Stimulated activated CD4-positive, alpha-beta T cell treated with anti-CD3 and anti-CD28 coated beads, Interleukin-12 subunit alpha, Interleukin-12 subunit beta, amount 100 ng/mL, for 4 hours (primary cell): ENCODE data around the gene HNRNPK.

ENCODE experiments used
- DNase-seq: peaks from one replicate; pipeline ENCODE4 v3.0.0-alpha.2; 2020

The HNRNPK gene

DNA sequence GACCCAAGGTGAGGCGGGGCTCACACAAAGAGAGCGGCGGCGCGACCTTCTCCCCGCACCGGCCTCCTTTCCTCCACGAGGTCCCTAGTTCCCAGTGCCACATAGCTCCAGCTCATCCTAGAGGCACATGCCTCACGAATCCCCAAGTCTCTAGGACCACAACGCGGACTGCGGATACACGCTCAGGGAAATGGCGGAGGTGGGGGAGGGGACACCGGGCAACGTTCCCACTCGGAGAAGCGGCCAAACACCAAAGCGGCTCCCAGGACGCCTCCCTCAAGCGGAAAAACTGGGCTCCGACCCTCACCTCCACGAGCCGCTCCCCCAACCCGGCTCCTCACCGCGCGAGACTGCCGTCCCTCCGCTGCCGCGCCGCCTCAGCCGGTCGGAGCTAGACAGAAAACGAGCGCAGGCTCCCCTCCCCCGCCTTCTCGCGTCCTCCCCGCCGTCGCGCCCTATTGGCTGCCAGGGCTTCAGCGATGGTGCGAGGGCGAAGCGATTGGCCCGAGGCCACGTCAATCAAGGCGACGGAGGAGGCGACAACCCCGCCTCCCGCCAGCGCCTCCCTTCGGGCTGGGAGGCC is at the start of gene HNRNPK:
HNRNPK (minus strand) TSS at position 404 of the 583 bp plus-strand sequence. CDS start 1,963 bp downstream, outside the sequence.
- peak; percentile 100 for DNase-seq

DNA sequence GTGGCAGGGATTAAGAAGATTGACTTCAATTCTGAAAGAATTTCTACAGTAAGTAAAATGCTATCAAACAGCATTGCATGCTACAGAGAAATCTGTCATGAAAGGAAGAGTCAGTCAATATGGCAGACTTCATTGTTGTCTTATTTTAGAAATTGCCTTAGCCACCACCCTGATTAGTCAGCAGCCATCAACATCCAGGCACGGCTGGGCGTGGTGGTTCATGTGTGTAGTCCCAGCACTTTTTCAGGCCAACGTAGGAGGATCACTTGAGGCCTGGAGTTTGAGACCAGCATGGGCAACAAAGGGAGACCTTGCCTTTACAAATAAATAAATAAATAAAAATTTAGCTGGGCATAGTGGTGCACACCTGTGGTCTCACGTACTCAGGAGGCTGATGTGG is 47.2 kb upstream of the HNRNPK start:
- no peak for DNase-seq

DNA sequence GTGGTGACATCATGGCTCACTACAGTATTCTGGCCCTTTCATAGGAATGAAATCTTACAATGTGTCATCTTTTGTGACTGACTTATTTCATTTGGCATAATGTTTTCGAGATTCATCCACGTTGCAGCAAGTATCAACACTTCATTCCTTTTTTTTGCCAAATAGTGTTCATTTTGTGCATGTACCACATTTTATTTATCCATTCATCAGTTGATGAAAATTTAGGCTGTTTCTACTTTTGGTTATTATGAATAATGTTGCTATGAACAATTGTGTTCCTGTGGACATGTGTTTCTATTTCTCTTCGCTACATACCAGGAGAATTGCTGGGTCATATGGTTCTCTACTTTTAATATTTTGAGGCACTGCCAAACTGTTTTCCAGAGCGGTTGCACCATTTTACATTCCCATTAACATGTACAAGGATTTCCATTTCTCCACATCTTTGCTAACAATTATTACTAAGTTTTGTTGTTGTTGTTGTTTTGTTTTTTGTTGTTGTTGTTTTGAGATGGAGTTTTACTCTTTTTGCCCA is 44.1 kb upstream of the HNRNPK start:
- no peak for DNase-seq

DNA sequence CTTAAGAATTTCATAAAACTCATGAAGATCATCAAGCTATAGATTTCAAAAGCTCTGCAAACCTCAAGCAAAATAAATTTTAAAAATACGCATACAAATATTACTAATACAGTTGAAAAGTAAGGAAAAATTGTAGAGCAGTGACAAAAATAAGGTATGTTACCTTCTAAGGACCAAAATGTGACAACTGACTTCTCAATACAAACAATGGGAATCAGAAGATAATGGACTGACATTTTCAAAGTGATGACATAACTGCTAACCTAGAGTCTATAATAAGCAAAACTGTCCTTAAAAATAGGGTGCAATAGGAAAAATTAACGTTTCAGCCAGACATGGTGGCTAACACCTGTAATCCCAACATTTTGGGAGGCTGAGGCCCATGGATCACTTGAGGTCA is 27.6 kb upstream of the HNRNPK start:
- no peak for DNase-seq

DNA sequence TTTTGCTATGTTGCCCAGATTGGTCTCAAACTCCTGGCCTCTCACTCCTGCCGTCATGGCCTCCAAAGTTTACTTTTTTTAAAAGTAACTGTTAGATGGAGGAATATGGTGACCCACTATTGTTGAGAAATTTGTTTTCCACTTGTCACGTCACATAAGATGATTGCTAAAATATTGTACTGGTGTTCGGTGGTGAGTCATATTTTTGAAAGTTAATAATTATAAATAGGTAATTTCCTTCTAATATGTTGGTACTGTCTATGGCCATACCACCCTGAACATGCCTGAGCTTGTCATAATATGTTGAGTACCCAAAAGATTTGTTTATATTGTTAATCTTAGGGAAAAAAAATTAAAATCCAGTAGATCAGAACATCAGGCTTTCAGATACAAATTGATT is 23.2 kb upstream of the HNRNPK start:
- DNase-seq, result no peak

DNA sequence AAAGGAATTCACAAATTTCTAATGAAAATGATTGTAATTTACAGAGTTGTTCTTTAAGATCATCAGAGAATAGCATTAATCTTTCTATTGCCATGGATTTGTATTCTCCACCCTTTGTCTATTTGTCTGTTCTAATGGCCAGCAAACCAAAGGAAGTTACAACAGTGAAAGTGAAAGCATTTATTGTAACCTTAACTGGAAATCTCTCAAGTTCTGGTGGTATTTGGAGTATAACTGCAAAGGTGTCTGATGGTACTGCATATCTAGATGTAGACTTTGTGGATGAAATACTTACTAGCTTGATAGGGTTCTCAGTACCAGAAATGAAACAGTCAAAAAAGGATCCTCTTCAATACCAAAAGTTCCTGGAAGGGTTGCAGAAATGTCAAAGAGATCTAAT is 22.3 kb upstream of the HNRNPK start:
- no peak for DNase-seq

DNA sequence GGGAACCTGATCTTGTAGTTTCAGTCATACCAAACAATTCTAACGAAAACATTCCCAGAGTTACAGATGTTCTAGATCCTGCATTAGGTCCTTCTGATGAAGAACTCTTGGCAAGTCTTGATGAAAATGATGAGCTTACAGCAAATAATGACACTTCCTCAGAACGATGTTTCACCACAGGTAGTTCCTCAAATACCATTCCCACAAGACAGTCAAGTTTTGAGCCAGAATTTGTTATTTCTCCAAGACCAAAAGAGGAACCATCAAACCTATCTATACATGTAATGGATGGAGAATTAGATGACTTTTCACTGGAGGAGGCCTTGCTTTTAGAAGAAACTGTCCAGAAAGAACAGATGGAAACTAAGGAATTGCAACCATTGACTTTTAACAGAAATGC is 21.6 kb upstream of the HNRNPK start:
- DNase-seq, result no peak

DNA sequence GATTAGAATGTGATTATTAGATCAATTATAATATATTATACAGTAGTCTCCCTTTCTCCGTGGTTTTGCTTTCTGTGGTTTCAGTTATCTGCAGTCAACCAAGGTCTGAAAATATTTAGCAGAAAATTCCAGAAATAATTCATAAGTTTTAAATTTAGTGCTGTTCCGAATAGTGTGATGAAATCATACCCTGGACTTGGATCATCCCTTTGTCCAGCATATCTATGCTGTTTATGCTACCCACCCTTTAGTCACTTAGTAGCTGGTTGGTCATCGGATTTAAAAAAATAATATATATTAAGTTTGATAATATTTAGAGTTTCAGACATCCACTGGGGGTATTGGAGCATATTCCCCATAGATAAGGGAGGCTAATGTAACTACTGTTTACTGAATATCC is 20.2 kb upstream of the HNRNPK start:
- no peak for DNase-seq

DNA sequence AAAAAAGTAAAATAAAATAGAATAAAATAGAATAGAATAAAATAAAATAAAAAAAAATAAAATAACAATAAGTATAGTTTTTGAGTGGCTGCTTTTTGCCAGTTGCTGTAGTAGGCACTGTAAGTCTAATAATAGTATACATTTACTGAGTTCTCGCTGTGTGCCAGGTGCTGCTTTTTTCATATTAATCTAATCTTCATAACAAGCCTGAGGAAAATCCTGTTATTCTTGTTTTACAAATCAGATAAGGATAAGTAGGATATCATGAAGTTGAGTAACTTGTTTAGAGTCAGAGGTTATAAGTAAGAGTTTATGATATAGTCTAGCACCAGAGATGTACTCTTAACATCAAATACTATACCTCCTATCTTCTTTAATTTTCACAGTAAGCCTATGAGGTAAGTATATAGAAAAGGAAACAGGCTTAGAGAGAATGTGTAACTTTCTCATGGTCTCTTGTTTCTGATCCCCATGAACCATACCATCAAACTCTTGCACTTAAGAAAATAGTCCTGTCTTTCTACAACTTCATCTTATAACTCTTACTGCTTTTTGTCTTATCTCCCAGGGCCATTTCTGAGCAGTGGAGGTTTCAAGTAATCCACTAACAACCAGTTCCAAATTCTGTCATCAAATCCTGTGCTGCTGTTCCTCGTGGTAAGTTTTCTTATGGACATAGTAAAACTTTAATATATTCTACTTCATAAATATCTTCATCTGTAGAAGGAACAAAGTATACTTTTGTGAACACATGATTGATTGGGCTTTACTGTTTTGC is 19.3 kb upstream of the HNRNPK start:
- no peak for DNase-seq

DNA sequence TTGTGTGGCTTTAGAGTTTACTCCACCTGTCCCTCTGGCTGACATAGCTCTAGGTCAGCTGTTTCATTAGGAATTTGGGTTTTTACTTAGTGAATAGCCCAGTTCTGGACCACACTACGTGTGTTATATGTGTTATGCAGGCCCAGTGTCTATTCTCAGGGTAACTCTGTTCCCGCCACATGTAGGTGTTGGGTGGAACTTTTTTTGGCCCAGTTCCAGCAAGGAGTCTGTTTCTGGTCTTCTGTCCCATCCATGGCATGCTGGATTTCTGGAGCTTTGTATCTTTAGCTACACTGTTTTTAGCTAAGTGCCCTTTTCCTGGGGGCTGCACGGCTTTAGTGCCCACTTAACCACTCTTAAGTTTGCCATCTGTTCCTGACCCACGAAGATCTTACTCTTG is 16.1 kb upstream of the HNRNPK start:
- DNase-seq, result no peak

DNA sequence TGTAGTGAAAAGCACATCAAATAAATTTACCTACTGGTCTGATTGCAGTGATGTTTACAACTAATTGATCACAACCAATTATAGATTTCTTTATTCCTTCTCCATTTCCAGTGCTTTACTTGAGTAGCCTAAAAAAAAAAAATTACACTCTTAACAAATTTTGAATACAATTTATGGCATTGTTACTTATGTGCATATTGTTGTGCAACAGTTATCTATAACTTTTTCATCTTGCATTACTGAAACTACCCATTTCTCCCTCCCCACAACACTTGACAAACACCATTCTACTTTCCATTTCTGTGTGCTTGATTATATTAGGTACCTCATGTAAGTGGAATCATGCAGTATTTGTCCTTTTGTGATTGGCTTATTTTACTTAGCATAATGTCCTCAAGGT is 12.9 kb upstream of the HNRNPK start:
- no peak for DNase-seq

DNA sequence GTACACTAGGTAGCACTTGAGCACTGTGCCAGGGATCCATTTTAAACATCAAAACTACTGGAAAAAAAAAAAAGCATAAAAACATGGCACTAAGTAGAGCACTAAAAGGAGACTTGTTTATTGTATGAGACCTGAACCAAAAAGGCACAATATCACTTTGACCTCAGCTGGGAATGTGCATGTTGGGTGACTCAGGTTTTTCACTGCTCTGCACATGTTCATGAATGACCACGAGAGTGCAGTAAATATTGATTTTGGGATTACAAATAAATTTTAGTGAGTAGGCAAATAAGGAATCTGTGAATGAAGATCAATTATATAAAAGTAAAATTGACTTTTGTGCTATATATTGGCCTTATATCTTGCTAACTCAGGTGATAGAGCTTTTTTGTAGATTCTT is 12.4 kb upstream of the HNRNPK start:
- no peak for DNase-seq

DNA sequence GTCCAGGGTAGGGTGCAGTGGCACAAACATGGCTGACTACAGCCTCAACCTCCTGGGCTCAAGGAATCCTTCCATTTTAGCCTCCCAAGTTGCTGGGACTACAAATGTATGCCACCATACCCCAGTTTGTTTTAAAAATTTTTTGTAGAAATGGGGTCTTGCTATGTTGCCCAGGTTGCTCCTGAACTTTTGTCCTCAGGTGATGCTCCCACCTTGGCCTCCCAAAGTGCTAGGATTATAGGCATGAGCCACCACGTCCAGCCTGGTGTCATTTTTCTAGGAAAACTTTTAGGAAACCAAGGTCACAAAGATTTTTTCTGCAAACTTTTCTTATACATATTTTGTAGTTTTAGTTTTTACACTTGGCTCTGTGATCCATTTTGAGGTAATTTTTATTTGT is 11.3 kb upstream of the HNRNPK start:
- no peak for DNase-seq

DNA sequence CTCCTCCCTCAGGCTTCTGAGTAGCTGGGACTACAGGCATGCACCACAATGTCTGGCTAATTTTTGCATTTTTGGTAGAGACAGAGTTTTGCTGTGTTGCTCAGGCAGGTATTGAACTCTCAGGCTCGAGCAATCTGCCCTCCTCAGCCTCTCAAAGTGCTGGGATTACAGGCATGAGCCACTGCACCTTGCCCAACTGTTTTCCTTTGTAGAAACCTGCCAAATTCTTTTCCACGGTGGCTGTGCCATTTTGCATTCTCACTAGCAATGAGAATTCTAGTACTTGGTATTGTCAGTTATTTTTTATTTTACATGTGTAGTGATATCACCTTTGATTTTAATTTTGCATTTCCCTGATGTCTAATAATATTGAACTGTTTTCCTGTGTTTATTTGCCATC is 8.4 kb upstream of the HNRNPK start:
- DNase-seq, result no peak

DNA sequence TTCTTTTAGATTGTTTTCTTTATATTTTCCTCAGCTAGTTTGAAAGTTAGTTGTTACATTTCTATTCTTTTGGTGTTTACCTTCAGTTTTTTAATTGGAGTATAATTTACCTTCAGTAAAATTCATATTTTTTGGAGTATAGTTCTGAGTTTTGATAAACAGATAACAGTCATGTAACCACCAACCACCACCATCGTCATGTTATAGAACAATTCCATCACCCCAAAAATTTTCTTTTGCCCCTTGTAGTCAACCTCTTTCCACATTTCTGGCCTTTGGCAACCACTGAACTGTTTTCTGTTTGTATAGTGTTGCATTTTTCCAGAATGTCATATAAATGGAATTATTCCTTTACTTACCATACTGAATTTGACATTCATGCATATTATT is 7.4 kb upstream of the HNRNPK start:
- no peak for DNase-seq

DNA sequence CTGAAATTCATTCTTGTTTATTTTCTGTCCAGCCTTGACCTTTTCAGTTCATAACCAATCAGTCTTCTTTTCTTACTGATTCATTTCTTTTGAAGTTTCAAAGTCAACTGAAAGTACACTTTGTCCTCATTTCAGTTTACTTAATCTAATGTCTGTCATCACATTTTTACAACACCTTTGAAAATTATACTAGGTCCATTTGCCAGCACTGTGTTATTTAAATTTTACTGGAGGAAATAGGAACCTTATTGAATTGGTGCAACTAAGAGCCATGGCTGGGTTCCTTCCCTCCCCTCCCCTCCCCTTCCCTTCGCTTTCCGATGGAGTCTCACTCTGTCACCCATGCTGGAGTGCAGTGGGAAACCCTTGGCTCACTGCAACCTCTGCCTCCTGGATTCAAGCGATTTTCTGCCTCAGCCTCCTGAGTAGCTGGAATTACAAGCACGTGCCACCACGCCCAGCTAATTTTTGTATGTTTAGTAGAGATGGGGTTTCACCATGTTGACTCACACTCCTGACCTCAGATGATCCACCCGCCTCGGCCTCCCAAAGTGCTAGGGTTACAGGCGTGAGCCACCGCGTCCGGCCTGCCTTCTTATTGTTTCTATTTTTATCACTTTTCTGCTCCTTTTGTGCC is 6.9 kb upstream of the HNRNPK start:
- no peak for DNase-seq

DNA sequence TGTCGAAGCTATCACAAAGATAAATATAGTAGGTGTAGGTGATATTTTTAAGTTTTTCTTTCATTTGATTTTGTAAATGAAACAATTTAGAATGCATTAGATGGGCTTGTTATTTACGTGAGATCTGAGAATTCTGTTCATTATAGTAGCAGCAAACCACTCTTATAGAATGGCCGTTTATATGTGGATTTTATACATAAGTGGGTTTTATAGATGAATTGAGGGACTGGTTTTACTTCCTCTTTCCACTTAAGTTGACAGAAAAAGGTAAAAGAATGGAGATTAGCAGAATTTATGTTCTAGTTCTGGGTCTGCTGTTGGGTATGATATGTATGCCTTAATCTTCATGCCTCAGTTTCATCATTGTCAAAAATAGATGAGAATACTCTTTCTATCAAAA is 6.2 kb upstream of the HNRNPK start:
- no peak for DNase-seq

DNA sequence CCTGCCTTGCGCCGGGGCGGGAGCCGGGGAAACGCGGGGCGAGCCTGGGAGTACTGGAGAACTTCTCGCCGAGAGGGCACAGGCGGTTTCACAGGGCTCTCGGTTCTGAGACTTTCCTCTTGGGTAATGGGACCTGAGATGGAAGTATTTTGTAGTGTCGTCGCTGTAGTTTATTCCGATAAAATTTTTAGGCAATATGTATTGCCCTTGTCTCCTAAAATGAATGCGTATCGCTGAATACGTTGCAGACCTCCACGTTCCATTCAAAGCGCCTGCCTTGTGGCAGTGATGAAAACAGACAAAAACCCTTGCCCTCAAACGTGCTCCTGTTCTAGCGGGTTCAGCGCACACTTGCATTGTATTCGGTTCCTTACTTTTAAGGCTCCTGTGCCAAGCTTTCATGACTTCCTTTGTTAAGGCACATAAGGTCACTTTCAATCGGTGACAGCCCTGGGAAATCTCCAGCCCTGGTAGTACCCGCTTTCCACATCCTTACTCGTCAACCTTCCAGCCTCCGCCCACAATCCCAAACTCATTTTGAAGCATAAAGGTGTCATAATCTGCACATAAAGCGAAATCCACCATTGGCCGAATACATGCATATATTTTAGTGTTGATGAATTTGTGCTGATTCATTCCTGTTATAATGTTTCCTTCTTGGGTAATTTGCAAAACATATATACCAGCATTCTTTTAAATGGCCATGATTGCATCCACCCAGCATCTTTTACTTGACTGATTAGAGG is 1.3 kb upstream of the HNRNPK start:
- DNase-seq, result no peak

DNA sequence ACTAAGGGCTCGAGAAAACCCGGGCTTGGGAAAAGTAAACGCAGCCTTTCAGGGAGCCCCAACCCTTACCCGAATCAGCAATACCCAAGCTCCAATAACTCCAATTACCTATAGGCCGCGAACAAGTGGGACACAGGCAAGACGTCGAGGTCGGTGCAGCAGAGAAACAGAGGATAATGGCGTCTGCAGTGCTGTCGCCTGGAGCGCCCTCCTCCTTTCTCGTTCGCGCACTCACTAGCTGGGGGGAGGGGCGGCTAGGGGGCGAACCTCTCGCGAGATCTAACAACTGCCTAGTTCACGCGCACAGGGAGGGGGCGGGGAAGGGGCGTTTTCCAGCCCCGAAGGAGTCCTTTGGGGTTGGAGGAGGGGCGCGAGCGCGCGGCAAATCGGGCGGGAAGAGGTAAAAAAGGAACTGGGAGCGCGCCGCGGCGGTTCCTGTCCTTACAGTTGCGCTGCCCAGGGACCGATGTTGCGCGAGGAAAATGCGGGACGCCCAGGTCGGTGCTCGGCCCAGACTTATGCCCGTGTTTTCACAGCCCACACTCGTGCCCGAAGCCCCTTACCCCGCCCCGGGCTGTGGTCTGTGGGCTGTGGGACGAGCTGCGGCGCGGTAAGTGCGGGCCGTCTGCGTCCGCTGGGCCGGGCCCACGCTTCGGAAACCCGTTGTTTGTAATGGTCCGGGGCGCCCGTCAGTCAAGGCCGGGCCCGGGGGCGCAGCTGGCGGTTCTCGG is 545 bp upstream of the HNRNPK start, which contains the start of gene RMI1:
RMI1 (plus strand) TSS at position 411 of the 731 bp plus-strand sequence. CDS start 20,182 bp downstream, outside the sequence.
- DNase-seq, result peak; percentile 100

DNA sequence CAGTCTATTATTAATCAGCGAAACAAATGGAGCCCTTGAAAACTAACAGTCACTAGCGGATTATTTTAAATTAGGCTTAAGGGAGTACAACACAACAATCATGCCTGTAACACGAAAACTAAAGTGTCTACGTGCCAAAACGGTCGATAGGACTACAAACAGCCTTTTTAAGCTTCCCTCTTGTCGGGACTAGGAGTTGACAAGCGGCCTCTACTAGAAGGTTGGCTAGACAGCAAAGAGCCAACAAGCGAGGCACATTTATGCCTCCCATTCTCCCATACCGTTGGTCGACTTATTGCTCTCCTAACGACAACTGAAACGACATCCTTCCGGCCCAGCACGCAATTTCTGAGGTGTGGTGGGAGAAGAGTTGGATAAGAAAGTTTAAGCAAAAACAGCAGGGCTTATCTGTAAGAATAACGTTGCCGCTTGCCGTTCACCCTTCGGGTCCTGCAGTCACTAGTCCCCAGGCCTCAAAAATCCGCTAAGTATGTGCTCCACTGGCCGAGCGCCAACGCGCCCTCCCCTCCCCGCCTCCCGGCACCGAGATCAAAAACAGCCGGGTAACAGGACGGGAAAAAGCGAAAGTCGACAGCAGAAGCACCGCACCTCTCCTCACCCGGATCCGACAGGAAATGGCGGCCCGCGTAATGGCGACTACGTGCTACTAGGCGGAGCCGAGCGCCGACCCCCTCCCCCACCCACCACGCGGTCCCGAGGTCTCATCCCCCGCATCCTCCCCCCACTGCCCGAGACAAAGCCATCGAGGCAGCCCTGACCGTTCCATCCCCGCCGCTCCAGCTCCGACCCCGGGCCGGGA is 813 bp downstream of the HNRNPK start:
- peak; percentile 87 for DNase-seq

DNA sequence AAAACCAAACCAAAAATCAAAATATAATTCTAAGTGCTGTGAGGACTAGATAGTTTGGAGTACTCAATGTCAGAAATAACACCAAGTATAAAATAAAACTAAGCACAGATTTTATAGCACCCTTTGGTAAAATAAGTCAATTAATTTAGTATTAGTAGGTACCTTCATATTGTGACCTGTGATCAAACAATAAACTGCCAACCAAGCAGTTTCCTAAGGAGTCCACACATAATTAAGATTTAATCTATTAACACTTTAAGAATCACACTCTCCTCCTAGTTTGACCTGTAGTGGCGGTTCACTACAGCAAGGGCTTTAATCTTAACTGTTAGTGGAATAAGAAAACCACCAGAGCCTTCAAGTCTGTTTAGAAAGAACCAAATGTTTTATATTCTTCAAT is 2.8 kb downstream of the HNRNPK start:
- no peak for DNase-seq

DNA sequence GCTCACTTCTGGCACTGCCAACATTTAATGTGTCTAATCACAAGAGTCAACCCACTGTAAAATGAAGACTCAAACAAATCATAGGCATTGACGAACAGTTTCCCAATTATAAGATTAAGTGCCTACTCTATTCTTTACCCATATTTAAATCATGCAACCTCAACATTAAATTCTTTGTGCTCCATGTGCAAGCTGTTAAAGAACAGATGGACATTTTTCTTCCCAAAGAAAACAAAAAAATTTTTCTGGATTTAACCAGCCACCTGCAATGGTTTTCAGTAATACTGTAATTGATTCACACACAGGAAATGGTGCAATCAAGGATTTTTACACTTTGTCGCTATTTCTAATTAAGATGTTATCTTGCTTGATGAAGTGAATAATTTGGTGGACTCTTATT is 3.6 kb downstream of the HNRNPK start:
- no peak for DNase-seq
